ENCODE data around the gene GTF2H1. TPM values are rescaled to one million over a fixed set of nuclear protein-coding genes. Genes with fewer than 3 reads are reported as not detected.

The GTF2H1 gene
- total RNA-seq, 4 donors from 2014 or later, result 33.5 to 77.4 (median 54.8) TPM

GRCh38 chr11:18383388-18384156, 61.2 kb downstream of the GTF2H1 start:
- no peaks in the 10 kb centered on the region for H3K27me3 ChIP-seq
- H3K9me3 ChIP-seq, result no peaks in the 10 kb centered on the region
- H3K4me1 ChIP-seq, result peaks cover 24 to 40% (median 33%) of the 10 kb centered on the region in 3 donors
- peak overlapping the region; percentile 87 to 98 (median 96) for H3K27ac ChIP-seq
- H3K4me3 ChIP-seq, result peak overlapping the region in 2 of 4 donors; percentile 10 to 33
- no peak for DNase-seq
- TF ChIP-seq CTCF (IDR thresholded peaks at IDR 0.05), result no peak
- no peak for TF ChIP-seq POLR2A (IDR thresholded peaks at IDR 0.05)
- 0 to 10% methylated on average over 3 to 8 of the region's 9 CpGs for WGBS, 2 donors
- intact Hi-C loops (cut with DNase I), result no loop called here
- no peaks in the 10 kb centered on the region for H3K36me3 ChIP-seq

GRCh38 chr11:18384157-18384641, 61.8 kb downstream of the GTF2H1 start:
- TF ChIP-seq CTCF (IDR thresholded peaks at IDR 0.05) (peak in 1 of 6 experiments; percentile 4), POLR2A (IDR thresholded peaks at IDR 0.05) (peak in 1 of 4 donors; percentile 16)
- no peaks in the 10 kb centered on the region for H3K27me3 ChIP-seq
- peaks cover 24 to 40% (median 33%) of the 10 kb centered on the region in 3 donors for H3K4me1 ChIP-seq
- peak overlapping the region; percentile 87 to 98 (median 96) for H3K27ac ChIP-seq
- intact Hi-C loops (cut with DNase I), result no loop called here
- 0 to 5% methylated on average over 1 to 3 of the region's 3 CpGs for whole genome bisulfite sequencing, 2 donors
- H3K4me3 ChIP-seq, result peak overlapping the region in 2 of 4 donors; percentile 10 to 33
- no peaks in the 10 kb centered on the region for H3K36me3 ChIP-seq
- H3K9me3 ChIP-seq, result no peaks in the 10 kb centered on the region
- no peak for DNase-seq

- H3K4me1 ChIP-seq, result peaks cover 7 to 30% (median 19%) of the 10 kb centered on the region in 3 donors
- WGBS, 2 donors, result 87 to 88% methylated on average over 3 of the region's 3 CpGs
- DNase-seq, result no peak
- intact Hi-C loops (cut with DNase I), result loop anchor here (10.0 kb wide), 1 partner anchor 65 kb away; the partner anchor contains the start of genes GTF2H1 and HPS5
- H3K4me3 ChIP-seq, result no peak overlapping the region
- H3K9me3 ChIP-seq, result no peaks in the 10 kb centered on the region
- TF ChIP-seq CTCF (IDR thresholded peaks at IDR 0.05), result no peak
- TF ChIP-seq POLR2A (IDR thresholded peaks at IDR 0.05), result no peak
- no peaks in the 10 kb centered on the region for H3K36me3 ChIP-seq
- no peak overlapping the region for H3K27ac ChIP-seq
- H3K27me3 ChIP-seq, result no peaks in the 10 kb centered on the region
These were observed 67.7 kb downstream of the GTF2H1 start for GRCh38 chr11:18390088-18390487.

GRCh38 chr11:18392434-18393321, 70.3 kb downstream of the GTF2H1 start:
- no peaks in the 10 kb centered on the region for H3K9me3 ChIP-seq
- H3K4me3 ChIP-seq, result no peak overlapping the region
- H3K27ac ChIP-seq, result peak overlapping the region in 2 of 4 donors; percentile 98 to 99
- 37 to 57% methylated on average over 3 to 4 of the region's 4 CpGs for WGBS, 2 donors
- no peaks in the 10 kb centered on the region for H3K27me3 ChIP-seq
- no peak for TF ChIP-seq POLR2A (IDR thresholded peaks at IDR 0.05)
- no peak for TF ChIP-seq CTCF (IDR thresholded peaks at IDR 0.05)
- peaks cover 14 to 38% (median 20%) of the 10 kb centered on the region in 3 donors for H3K4me1 ChIP-seq
- no peak for DNase-seq
- H3K36me3 ChIP-seq, result peaks cover 0 to 13% (median 10%) of the 10 kb centered on the region in 3 donors
- intact Hi-C loops (cut with DNase I), result loop anchor here (10.0 kb wide), 1 partner anchor 68 kb away; the partner anchor contains the start of genes GTF2H1 and HPS5

Measured in esophagus squamous epithelium (tissue), 5 donors.